Psoas muscle (tissue), 8 donors: ENCODE results near the gene EPHB2. TPM values are rescaled to one million over a fixed set of nuclear protein-coding genes. Genes with fewer than 3 reads are reported as not detected.

Source experiments
- ATAC-seq, 4 donors: fragments of 200-7000 bp; cut with Tn5 transposase; one replicate each; pipeline ENCODE4 v1.9.1; 2020; ENCODE audit warnings: moderate library complexity in 3 of 4, mild to moderate bottlenecking in 2 of 4
- DNase-seq, 2 donors: peaks; one replicate each; pipeline ENCODE4 v3.0.0-alpha.2; 2020
- H3K27ac ChIP-seq: fragments of 200-600 bp; one replicate; pipeline ENCODE4 v1.8.0; 2022
- H3K27me3 ChIP-seq, 3 donors: fragments of 200-600 bp in 1 of 3; one replicate each; pipeline versions ENCODE4 v1.6.1 to v1.8.0; 2013 to 2022; ENCODE audit warnings: low read length in 2 of 3, mild to moderate bottlenecking in 2 of 3, moderate library complexity in 1 of 3; ENCODE audit not compliant: insufficient read depth in 3 of 3
- H3K36me3 ChIP-seq, 2 donors: fragments of 200-600 bp in 1 of 2; one replicate each; pipeline versions ENCODE4 v1.6.1 to v1.8.0; 2013 to 2022; ENCODE audit warnings: low read depth in 1 of 2, mild to moderate bottlenecking in 1 of 2, moderate library complexity in 1 of 2; ENCODE audit not compliant: insufficient read depth in 1 of 2
- H3K4me1 ChIP-seq: fragments of 200-600 bp; one replicate; pipeline ENCODE4 v1.8.0; 2022
- H3K4me3 ChIP-seq: fragments of 200-600 bp; one replicate; pipeline ENCODE4 v1.8.0; 2022; ENCODE audit warnings: mild to moderate bottlenecking
- H3K9me3 ChIP-seq: fragments of 200-600 bp; one replicate; pipeline ENCODE4 v1.8.0; 2022
- WGBS, 3 donors: extraction: QIAGEN DNeasy Blood & Tissue Kit; methylation state at CpG; one replicate each; pipeline versions ENCODE4 v1.1.6 to v1.1.7; 2013; 5-methylcytosine and 5-hydroxymethylcytosine counted together
- intact Hi-C, 2 donors: fragments of 100-400 bp; cut with DNase I; formaldehyde crosslinking; loops; one replicate each; pipeline versions ENCODE4 v1.11.0 to v1.14.2; 2022
- polyA plus RNA-seq, 3 donors: library from polyadenylated mRNA; stranded (reverse); fragments of 200-250 nt; gene quantifications; one replicate each; pipeline ENCODE4 v1.2.3, GENCODE V29; 2013
- total RNA-seq, 4 donors: library from RNA; stranded (reverse); fragmentation: NEBNext Ultra II Directional in 2 of 4; extraction: Animal tissue kit (Norgen Biotek cat#: 25700) in 2 of 4; gene quantifications; one replicate each; pipeline versions ENCODE4 v1.2.1 to v1.2.4, GENCODE V29; 2021 to 2023
- TF ChIP-seq, protein P1 (sequence below): fragments of 200-600 bp; IDR thresholded peaks from one replicate; pipeline ENCODE4 v1.8.0; 2022; ENCODE audit warnings: antibody characterized with exemption
- donor health status: healthy with polysubstance abuse.
- donor health status: DM: no; HTN: no; CAD: no; lungs with moderate emphysema.
- donor health status: Bipolar disorder and iron deficiency.
- donor health status: healthy.
- donor health status: DM: yes; HTN: yes; CAD: no.
- donor health status: DM: no; HTN: no; CAD: no.
- donor health status: DM: no; HTN: no; CAD: no.
- donor health status: DM: yes; HTN: yes; CAD: no.

Gene EPHB2
- total and polyA plus RNA-seq, 7 donors = 0.06 to 2.1 (median 0.48) TPM; not detected in 1

DNA sequence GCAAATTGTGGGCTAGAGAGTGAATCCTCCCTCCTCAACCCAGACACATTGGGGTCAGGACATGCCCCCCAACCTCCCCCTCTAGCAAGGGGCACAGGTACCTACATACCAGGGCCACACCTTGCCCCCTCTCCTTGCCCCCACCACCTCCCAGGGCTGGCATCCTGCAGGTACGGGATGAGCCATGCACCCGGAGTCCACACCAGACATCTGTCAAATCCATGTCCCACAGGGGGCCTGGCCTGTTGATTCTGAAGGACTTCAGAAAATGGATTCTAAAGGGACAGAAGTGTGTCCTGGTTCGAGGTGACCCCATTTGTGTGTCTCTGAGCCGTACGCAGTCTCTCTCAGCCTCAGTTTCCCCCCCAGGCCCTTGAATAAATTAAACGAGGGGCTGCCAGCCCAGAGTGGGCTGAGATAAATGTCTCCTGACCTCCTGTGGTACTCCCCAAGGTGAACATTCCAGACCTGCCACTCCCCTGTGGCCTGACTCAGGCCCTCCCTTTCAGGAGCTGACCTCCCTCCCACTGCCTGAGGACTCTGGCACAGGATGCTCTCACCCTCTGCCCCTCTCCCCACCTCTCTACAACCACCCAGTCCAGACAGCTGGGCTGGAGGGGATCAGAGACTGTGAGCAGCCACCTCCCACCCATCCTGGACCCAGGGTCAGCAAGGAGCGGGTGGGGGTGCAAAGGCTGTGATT, 94.5 kb downstream of the EPHB2 start:
- Histone ChIP-seq H3K4me3 (no peak overlapping the region), H3K36me3 (no peaks in the 10 kb centered on the region), H3K27ac (no peak overlapping the region), H3K4me1 (peaks cover 5% of the 10 kb centered on the region), H3K9me3 (no peaks in the 10 kb centered on the region), H3K27me3 (no peaks in the 10 kb centered on the region)
- ATAC-seq (no peak), DNase-seq (no peak)
- intact Hi-C loops = no loop called here
- TF ChIP-seq, protein P1, sequence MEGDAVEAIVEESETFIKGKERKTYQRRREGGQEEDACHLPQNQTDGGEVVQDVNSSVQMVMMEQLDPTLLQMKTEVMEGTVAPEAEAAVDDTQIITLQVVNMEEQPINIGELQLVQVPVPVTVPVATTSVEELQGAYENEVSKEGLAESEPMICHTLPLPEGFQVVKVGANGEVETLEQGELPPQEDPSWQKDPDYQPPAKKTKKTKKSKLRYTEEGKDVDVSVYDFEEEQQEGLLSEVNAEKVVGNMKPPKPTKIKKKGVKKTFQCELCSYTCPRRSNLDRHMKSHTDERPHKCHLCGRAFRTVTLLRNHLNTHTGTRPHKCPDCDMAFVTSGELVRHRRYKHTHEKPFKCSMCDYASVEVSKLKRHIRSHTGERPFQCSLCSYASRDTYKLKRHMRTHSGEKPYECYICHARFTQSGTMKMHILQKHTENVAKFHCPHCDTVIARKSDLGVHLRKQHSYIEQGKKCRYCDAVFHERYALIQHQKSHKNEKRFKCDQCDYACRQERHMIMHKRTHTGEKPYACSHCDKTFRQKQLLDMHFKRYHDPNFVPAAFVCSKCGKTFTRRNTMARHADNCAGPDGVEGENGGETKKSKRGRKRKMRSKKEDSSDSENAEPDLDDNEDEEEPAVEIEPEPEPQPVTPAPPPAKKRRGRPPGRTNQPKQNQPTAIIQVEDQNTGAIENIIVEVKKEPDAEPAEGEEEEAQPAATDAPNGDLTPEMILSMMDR = no peak
- WGBS, 3 donors = 80 to 84% (median 82%) methylated on average over 7 of the region's 7 CpGs

DNA sequence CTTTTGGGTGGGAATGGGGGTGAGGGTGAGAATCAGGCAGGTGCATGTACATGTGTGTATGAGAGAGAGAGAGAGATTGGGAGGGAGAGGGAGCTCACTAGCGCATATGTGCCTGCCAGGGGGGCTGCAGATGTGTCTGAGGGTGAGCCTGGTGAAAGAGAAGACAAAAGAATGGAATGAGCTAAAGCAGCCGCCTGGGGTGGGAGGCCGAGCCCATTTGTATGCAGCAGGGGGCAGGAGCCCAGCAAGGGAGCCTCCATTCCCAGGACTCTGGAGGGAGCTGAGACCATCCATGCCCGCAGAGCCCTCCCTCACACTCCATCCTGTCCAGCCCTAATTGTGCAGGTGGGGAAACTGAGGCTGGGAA, 95.0 kb downstream of the EPHB2 start:
- no peak for ATAC-seq
- 87 to 95% (median 91%) methylated on average over 4 of the region's 4 CpGs for WGBS, 3 donors
- no peak overlapping the region for H3K4me3 ChIP-seq
- peaks cover 5% of the 10 kb centered on the region for H3K4me1 ChIP-seq
- no peaks in the 10 kb centered on the region for H3K36me3 ChIP-seq
- TF ChIP-seq, protein P1 = no peak
- no peaks in the 10 kb centered on the region for H3K9me3 ChIP-seq
- H3K27ac ChIP-seq = no peak overlapping the region
- intact Hi-C loops = no loop called here
- no peaks in the 10 kb centered on the region for H3K27me3 ChIP-seq
- DNase-seq = no peak

DNA sequence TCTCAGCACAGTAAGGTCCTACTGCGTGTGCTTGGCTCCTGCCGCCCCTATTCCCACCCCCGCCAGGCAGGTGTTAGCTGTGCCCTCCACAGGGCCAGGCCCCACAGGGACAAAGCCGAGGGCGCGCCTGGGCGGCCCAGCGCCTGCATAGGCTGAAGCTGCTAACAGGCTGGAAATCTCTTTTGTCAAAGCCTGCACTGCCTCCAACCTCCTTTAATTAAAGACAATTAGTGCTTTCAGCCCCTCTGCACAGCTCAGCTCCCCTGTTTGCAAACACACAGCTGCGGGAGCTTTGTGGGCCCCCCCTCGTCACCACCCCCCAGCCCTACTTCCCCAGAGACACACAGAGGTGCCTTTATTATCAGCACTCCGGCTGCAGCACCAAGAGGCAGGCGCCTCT, 95.9 kb downstream of the EPHB2 start:
- Histone ChIP-seq H3K4me1 (peaks cover 5% of the 10 kb centered on the region), H3K36me3 (no peaks in the 10 kb centered on the region), H3K4me3 (no peak overlapping the region), H3K27ac (no peak overlapping the region), H3K27me3 (no peaks in the 10 kb centered on the region), H3K9me3 (no peaks in the 10 kb centered on the region)
- ATAC-seq = no peak
- intact Hi-C loops = no loop called here
- TF ChIP-seq, protein P1 = no peak
- 89 to 91% (median 89%) methylated on average over 12 of the region's 12 CpGs for WGBS, 3 donors
- DNase-seq = no peak

DNA sequence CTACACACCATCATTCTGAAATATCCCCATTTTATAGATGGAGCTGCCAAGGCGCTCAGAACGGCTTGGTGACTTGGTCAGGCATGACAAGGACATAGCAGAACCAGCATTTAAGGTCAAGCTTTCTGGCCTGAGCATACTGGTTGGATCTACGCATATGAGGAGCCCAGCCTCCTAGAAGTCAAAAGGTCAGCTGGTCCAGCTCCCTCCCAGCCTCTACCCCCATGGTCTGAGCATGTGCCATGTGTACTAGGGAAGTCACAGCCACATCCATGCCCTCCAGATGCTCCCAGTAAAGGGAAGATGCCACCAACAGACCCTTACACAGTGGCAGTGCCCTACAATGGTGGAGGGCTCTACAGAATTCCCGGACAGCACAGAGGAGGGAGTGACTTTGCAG, 96.7 kb downstream of the EPHB2 start:
- WGBS, 3 donors = 94 to 95% (median 94%) methylated on average over 4 of the region's 4 CpGs
- no peak overlapping the region for H3K4me3 ChIP-seq
- H3K27me3 ChIP-seq = no peaks in the 10 kb centered on the region
- no peaks in the 10 kb centered on the region for H3K9me3 ChIP-seq
- ATAC-seq (no peak), DNase-seq (no peak)
- intact Hi-C loops = no loop called here
- peaks cover 5% of the 10 kb centered on the region for H3K4me1 ChIP-seq
- TF ChIP-seq, protein P1 = no peak
- H3K36me3 ChIP-seq = no peaks in the 10 kb centered on the region
- no peak overlapping the region for H3K27ac ChIP-seq

DNA sequence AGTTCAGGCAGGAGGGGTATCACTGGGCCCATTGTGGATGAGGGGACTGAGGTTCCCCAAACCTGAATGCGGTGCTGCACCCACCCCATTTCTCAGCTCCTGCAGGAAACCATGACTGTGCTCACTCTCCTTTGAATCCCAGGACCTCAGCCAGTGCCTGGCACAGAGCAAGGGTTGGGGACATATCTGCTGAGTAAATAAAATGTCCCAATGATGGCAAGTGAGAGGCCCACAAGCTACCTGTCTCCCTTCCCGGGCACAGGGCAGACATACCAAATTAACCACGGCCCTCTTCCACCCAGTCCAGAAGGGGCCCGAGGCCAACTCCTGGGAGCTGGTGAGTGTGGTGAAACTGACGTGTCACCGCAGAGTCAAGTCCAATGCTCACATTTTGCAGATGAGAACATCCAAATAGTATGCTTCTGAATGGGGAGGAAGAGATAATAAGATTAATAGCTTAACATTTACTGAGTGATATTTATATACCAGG, 97.6 kb downstream of the EPHB2 start:
- H3K4me1 ChIP-seq = peaks cover 5% of the 10 kb centered on the region
- 50 to 62% (median 57%) methylated on average over 6 of the region's 6 CpGs for WGBS, 3 donors
- H3K36me3 ChIP-seq = no peaks in the 10 kb centered on the region
- ATAC-seq = peak; percentile 58 to 77 (median 68)
- H3K4me3 ChIP-seq = no peak overlapping the region
- TF ChIP-seq, protein P1 = no peak
- no peaks in the 10 kb centered on the region for H3K27me3 ChIP-seq
- H3K9me3 ChIP-seq = no peaks in the 10 kb centered on the region
- intact Hi-C loops = no loop called here
- no peak overlapping the region for H3K27ac ChIP-seq
- DNase-seq = peak in 1 of 2 donors; percentile 48
